ENCODE data around the gene DCXR. TPM values are rescaled to one million over a fixed set of nuclear protein-coding genes. Genes with fewer than 3 reads are reported as not detected.

Gene DCXR
- total RNA-seq, 1 experiment from 2014 or later = 135 TPM

DNA sequence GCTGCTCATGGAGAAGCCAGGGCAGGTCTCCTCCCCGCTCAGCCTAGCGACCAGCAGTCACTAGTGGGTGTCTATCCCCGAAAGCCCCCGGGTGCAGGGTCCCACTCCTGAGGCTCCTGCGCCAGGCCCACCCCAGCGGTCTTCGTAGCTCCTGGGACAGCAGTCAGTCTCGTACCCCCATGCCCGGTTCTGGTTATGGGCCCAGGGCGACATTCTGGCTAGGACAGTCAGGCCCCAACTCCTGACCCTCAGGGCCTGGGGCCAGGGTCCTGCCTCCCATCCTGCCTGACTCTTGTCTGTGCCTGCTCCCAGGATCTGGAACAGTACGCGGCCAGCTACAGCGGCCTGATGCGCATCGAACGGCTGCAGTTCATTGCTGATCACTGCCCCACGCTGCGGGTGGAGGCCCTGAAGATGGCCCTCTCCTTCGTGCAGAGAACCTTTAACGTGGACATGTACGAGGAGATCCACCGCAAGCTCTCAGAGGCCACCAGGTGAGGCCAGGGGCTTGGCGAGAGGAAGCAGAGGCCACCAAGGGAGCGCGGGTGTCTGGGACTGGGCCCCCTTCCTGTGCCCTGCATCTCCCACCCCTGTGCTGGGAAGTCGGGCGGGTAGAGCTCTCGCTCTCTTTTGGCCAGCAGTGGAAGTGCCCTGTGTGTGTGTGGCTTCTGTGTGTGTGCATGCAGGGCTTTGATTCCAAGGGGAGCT lies 16.2 kb upstream of the DCXR start:
- no TSS peak for BruUV-seq (replicated peaks)
- no peak overlapping the region; the same call in 1 of the 2 replicates for H3K4me3 ChIP-seq (ENCODE audit: low read length)
- peak overlapping the region; percentile 99 for H3K4me2 ChIP-seq (ENCODE audit: low read length)

DNA sequence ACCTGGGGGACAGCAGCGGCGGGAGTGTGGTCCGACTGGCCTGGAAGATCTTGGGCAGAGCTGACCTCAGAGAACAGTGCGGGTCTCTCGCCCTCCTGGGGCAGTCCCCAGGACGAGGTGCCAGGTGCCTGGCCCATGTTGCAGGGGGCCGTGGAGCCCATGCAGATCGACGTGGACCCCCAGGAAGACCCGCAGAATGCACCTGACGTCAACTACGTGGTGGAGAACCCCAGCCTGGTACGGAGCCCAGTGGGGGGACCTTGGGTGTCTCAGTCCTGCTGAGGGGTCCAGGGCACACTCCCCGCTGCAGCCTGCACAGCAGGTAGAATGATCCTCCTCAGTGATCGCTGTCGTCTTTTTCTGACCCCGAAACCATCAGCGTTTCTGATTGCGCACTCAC lies 15.6 kb upstream of the DCXR start:
- no peaks in the 10 kb centered on the region for H3K9me3 ChIP-seq (ENCODE audit: low read length)
- POLR2A ChIA-PET (ENCODE audit: unreplicated experiment) = no interaction called here
- H3K27me3 ChIP-seq (ENCODE audit: low read length) = no peaks in the 10 kb centered on the region
- TSS peak; percentile 22 for BruUV-seq (replicated peaks)
- no peak for ATAC-seq
- peak overlapping the region; percentile 99 for H3K4me2 ChIP-seq (ENCODE audit: low read length)
- TF ChIP-seq CTCF (conservative IDR thresholded peaks at IDR 0.05; ENCODE audit: low read depth, low read length) = no peak
- no peak for TF ChIP-seq EZH2phosphoT487 (IDR thresholded peaks at IDR 0.05; ENCODE audit: borderline replicate concordance, low read length)
- no peak for TF ChIP-seq EZH2 (IDR thresholded peaks at IDR 0.05; ENCODE audit: low read length, unreplicated experiment)
- no peaks in the 10 kb centered on the region for H3K9me2 ChIP-seq (replicated peaks; ENCODE audit: low read length)
- peak overlapping the region; percentile 92; the same call in 1 of the 2 replicates for H3K9ac ChIP-seq (ENCODE audit: low read length)
- CTCF ChIA-PET = interaction anchor here (0.7 kb wide), 1 partner anchor 94 kb away, joined by 3 read pairs; no protein-coding TSS in a partner anchor
- intact Hi-C loops (cut with micrococcal nuclease) = no loop called here
- H2AFZ ChIP-seq (ENCODE audit: low read length) = no peak overlapping the region
- no peaks in the 10 kb centered on the region for H4K20me1 ChIP-seq (ENCODE audit: low read length)
- peaks cover 28% of the 10 kb centered on the region for H3K79me2 ChIP-seq (ENCODE audit: low read length)
- no peak overlapping the region for H3K27ac ChIP-seq (ENCODE audit: low read length)
- H3K4me1 ChIP-seq (ENCODE audit: insufficient read depth, low read length) = peaks cover 8% of the 10 kb centered on the region; the same call in 1 of the 2 replicates
- peak overlapping the region; percentile 100 for H3K4me3 ChIP-seq (ENCODE audit: low read length)
- H3F3A ChIP-seq (ENCODE audit: low read length, unreplicated experiment) = no peaks in the 10 kb centered on the region
- no peak for DNase-seq
- H3K36me3 ChIP-seq (ENCODE audit: low read depth, low read length) = peaks cover 21% of the 10 kb centered on the region

More for the DNA sequence above, 16.2 kb upstream of the DCXR start:
- CTCF ChIA-PET = no interaction called here
- no peak for DNase-seq
- H3K4me1 ChIP-seq (ENCODE audit: insufficient read depth, low read length) = peaks cover 8% of the 10 kb centered on the region; the same call in 1 of the 2 replicates
- H3K9me2 ChIP-seq (replicated peaks; ENCODE audit: low read length) = no peaks in the 10 kb centered on the region
- no peaks in the 10 kb centered on the region for H3K9me3 ChIP-seq (ENCODE audit: low read length)
- no peaks in the 10 kb centered on the region for H3F3A ChIP-seq (ENCODE audit: low read length, unreplicated experiment)
- H3K36me3 ChIP-seq (ENCODE audit: low read depth, low read length) = peaks cover 26% of the 10 kb centered on the region
- H4K20me1 ChIP-seq (ENCODE audit: low read length) = no peaks in the 10 kb centered on the region
- no peak for TF ChIP-seq CTCF (conservative IDR thresholded peaks at IDR 0.05; ENCODE audit: low read depth, low read length)
- TF ChIP-seq EZH2 (IDR thresholded peaks at IDR 0.05; ENCODE audit: low read length, unreplicated experiment) = no peak
- TF ChIP-seq EZH2phosphoT487 (IDR thresholded peaks at IDR 0.05; ENCODE audit: borderline replicate concordance, low read length) = no peak
- H3K27me3 ChIP-seq (ENCODE audit: low read length) = no peaks in the 10 kb centered on the region
- H3K9ac ChIP-seq (ENCODE audit: low read length) = no peak overlapping the region
- H2AFZ ChIP-seq (ENCODE audit: low read length) = no peak overlapping the region
- intact Hi-C loops (cut with micrococcal nuclease) = no loop called here
- peaks cover 28% of the 10 kb centered on the region for H3K79me2 ChIP-seq (ENCODE audit: low read length)
- no peak for ATAC-seq
- POLR2A ChIA-PET (ENCODE audit: unreplicated experiment) = no interaction called here
- no peak overlapping the region for H3K27ac ChIP-seq (ENCODE audit: low read length)

- ChIA-PET POLR2A (ENCODE audit: unreplicated experiment) (interaction anchor here (0.7 to 1.0 kb wide), 2 partner anchors 12 to 15 kb away, joined by 3 to 5 read pairs; partner anchors contain the start of gene DCXR), CTCF (interaction anchor here (0.7 kb wide), 1 partner anchor 93 kb away, joined by 3 read pairs; no protein-coding TSS in a partner anchor)
- Histone ChIP-seq H3K36me3 (ENCODE audit: low read depth, low read length) (peaks cover 16% of the 10 kb centered on the region), H3K9me3 (ENCODE audit: low read length) (no peaks in the 10 kb centered on the region), H4K20me1 (ENCODE audit: low read length) (no peaks in the 10 kb centered on the region), H3K79me2 (ENCODE audit: low read length) (peaks cover 28% of the 10 kb centered on the region), H3K9me2 (replicated peaks; ENCODE audit: low read length) (no peaks in the 10 kb centered on the region), H3K27me3 (ENCODE audit: low read length) (no peaks in the 10 kb centered on the region), H3F3A (ENCODE audit: low read length, unreplicated experiment) (no peaks in the 10 kb centered on the region), H3K4me1 (ENCODE audit: insufficient read depth, low read length) (peaks cover 8% of the 10 kb centered on the region; the same call in 1 of the 2 replicates), H3K4me2 (ENCODE audit: low read length) (peak overlapping the region; percentile 99), H3K9ac (ENCODE audit: low read length) (peak overlapping the region; percentile 92), H2AFZ (ENCODE audit: low read length) (no peak overlapping the region), H3K27ac (ENCODE audit: low read length) (no peak overlapping the region), H3K4me3 (ENCODE audit: low read length) (peak overlapping the region; percentile 100)
- TF ChIP-seq CTCF (conservative IDR thresholded peaks at IDR 0.05; ENCODE audit: low read depth, low read length) (no peak), EZH2 (IDR thresholded peaks at IDR 0.05; ENCODE audit: low read length, unreplicated experiment) (no peak), EZH2phosphoT487 (IDR thresholded peaks at IDR 0.05; ENCODE audit: borderline replicate concordance, low read length) (no peak)
- BruUV-seq (replicated peaks) = no TSS peak
- intact Hi-C loops (cut with micrococcal nuclease) = no loop called here
- DNase-seq (no peak), ATAC-seq (peak; percentile 3; the same call in 1 of the 2 replicates)
Measured at GRCh38 chr17:82052638-82053059, 15.2 kb upstream of the DCXR start.

Measured in PC-3 (cell line).